Spinal cord (tissue), 10 donors: Measurements from ENCODE around the gene NSUN7. TPM values are rescaled to one million over a fixed set of nuclear protein-coding genes. Genes with fewer than 3 reads are reported as not detected.

Source experiments
- DNase-seq, 6 donors: peaks; one replicate each; pipeline versions ENCODE4 v3.0.0 to v3.0.0-alpha.2; 2013 to 2015; ENCODE audit warnings: low spot score in 6 of 6, low read depth in 4 of 6
- H3K27ac ChIP-seq: one replicate; pipeline ENCODE4 v1.5.1; 2013; ENCODE audit warnings: low read depth, low read length, control low read depth
- H3K27me3 ChIP-seq: one replicate; pipeline ENCODE4 v1.6.1; 2013; ENCODE audit warnings: low read length; ENCODE audit not compliant: control insufficient read depth, insufficient read depth
- H3K36me3 ChIP-seq: one replicate; pipeline ENCODE4 v1.6.1; 2013; ENCODE audit warnings: low read length; ENCODE audit not compliant: control insufficient read depth, insufficient read depth
- H3K4me1 ChIP-seq: one replicate; pipeline ENCODE4 v1.6.1; 2013; ENCODE audit warnings: low read length; ENCODE audit not compliant: control insufficient read depth, insufficient read depth
- H3K4me3 ChIP-seq: one replicate; pipeline ENCODE4 v1.5.1; 2013; ENCODE audit warnings: low read depth, low read length, control low read depth
- H3K9me3 ChIP-seq: one replicate; pipeline ENCODE4 v1.6.1; 2013; ENCODE audit warnings: low read length; ENCODE audit not compliant: control insufficient read depth, insufficient read depth
- WGBS: methylation state at CpG from one replicate; pipeline ENCODE4 v1.1.5; 2013; ENCODE audit warnings: missing lambda C conversion rate; ENCODE audit not compliant: insufficient coverage; 5-methylcytosine and 5-hydroxymethylcytosine counted together
- polyA plus RNA-seq, 2 donors: library from polyadenylated mRNA; unstranded; fragments of 120-200 nt; gene quantifications; one replicate each; pipeline ENCODE4 v1.2.1, GENCODE V29; 2013; ENCODE audit not compliant: insufficient read length in 2 of 2
- total RNA-seq, 2 donors: library from RNA; depleted of rRNA in 1 of 2; stranded (reverse); fragments of 120-200 nt in 1 of 2; fragments of >200 nt in 1 of 2; gene quantifications; one replicate each; pipeline versions ENCODE4 v1.2.3 to v1.2.4, GENCODE V29; 2013 to 2014
- donor health status: healthy.

NSUN7 gene
- total and polyA plus RNA-seq, 4 donors: 6.0 to 8.2 (median 7.2) TPM

GRCh38 chr4:40825014-40825838, 75.5 kb downstream of the NSUN7 start:
- H3K36me3 ChIP-seq: peaks cover 55% of the 10 kb centered on the region
- 82% methylated on average over 11 of the region's 19 CpGs for WGBS
- H3K9me3 ChIP-seq: no peaks in the 10 kb centered on the region
- no peak overlapping the region for H3K4me3 ChIP-seq
- H3K4me1 ChIP-seq: no peaks in the 10 kb centered on the region
- no peaks in the 10 kb centered on the region for H3K27me3 ChIP-seq
- peak in 1 of 6 donors; percentile 67 for DNase-seq
- H3K27ac ChIP-seq: no peak overlapping the region

GRCh38 chr4:40826821-40827220, 77.1 kb downstream of the NSUN7 start:
- DNase-seq: no peak
- H3K27me3 ChIP-seq: no peaks in the 10 kb centered on the region
- H3K36me3 ChIP-seq: peaks cover 42% of the 10 kb centered on the region
- H3K9me3 ChIP-seq: no peaks in the 10 kb centered on the region
- H3K27ac ChIP-seq: no peak overlapping the region
- no peak overlapping the region for H3K4me3 ChIP-seq
- 96% methylated on average over 4 of the region's 5 CpGs for WGBS
- no peaks in the 10 kb centered on the region for H3K4me1 ChIP-seq

DNA sequence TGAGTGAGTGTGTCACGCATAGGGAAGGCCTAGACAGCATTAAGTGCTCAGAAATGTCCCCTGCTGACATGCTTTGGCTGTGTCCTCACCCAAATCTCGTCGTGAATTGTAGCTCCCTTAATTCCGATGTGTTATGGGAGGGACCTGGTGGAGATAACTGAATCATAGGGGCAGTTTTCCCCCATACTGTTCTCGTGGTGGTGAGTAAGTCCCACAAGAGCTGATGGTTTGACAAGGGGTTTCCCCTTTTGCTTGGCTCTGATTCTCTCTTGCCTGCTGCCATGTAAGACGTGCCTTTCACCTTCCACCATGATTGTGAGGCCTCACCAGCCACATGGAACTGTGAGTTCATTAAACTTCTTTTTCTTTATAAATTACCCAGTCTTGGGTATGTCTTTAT, 78.0 kb downstream of the NSUN7 start:
- WGBS: 100% methylated on average over 4 of the region's 6 CpGs

DNA sequence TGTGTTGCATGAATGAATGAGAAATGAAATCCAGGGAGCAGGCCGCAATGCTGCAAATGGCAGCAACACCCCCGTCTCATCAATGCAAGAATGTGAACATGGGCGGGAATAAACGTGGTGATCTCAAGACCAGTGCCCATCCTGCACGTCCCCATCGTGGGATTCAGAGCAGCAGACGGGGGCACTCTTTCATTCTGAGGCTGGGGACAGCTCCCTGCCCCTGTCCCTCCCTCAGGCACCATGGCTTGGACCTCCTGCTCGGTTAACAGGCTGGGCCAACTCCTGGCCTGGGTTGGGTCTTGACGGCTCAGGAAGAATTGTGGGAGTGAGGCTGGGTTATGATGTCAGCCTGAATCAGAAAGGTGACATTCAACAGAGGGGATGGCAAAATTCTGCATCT, 78.9 kb downstream of the NSUN7 start:
- Histone ChIP-seq H3K27me3 (no peaks in the 10 kb centered on the region), H3K9me3 (no peaks in the 10 kb centered on the region), H3K4me3 (no peak overlapping the region), H3K27ac (no peak overlapping the region), H3K4me1 (peaks cover 6% of the 10 kb centered on the region), H3K36me3 (peaks cover 46% of the 10 kb centered on the region)
- 86% methylated on average over 8 of the region's 9 CpGs for WGBS
- DNase-seq: no peak

More for the DNA sequence above, 78.0 kb downstream of the NSUN7 start:
- Histone ChIP-seq H3K27ac (no peak overlapping the region), H3K27me3 (no peaks in the 10 kb centered on the region), H3K9me3 (no peaks in the 10 kb centered on the region), H3K4me1 (peaks cover 6% of the 10 kb centered on the region), H3K36me3 (peaks cover 42% of the 10 kb centered on the region), H3K4me3 (no peak overlapping the region)
- no peak for DNase-seq

GRCh38 chr4:40829586-40829985, 79.8 kb downstream of the NSUN7 start:
- no peak overlapping the region for H3K27ac ChIP-seq
- WGBS: 87% methylated on average over 4 of the region's 4 CpGs

DNA sequence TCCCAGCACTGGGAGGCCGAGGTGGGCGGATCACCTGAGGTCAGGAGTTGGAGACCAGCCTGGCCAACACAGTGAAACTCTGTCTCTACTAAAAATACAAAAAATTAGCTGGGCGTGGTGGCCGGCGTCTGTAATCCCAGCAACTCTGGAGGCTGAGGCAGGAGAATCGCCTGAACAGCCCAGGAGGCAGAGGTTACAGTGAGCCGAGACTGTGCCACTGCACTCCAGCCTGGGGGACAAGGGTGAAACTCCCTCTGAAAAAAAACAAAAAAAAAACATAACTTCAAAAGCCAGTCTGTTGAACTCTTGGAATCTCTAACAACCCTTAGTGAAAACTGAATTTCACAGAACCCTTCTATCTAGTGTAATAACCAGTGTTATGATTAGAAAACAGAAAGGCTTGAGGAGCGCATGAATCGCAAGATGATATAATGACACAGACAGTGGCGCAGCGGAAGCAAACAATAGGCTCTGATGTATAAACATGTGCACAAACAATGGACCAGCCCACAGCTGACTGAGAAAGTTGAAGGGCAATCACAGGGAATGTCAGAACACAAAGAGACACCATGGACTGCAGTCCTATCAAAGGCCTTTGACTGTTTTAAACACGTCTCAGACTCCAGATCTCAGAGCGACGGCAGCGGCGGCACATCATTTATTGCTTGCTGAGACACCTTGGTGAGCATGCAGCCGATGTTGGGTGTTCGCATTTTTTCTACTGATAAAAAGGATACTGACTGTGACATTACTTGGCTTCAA, 81.6 kb downstream of the NSUN7 start:
- DNase-seq: peak in 2 of 6 donors; percentile 46 to 76
- Histone ChIP-seq H3K4me1 (peaks cover 10% of the 10 kb centered on the region), H3K9me3 (no peaks in the 10 kb centered on the region), H3K27me3 (no peaks in the 10 kb centered on the region), H3K27ac (no peak overlapping the region), H3K4me3 (no peak overlapping the region), H3K36me3 (peaks cover 50% of the 10 kb centered on the region)
- 57% methylated on average over 15 of the region's 18 CpGs for WGBS

More at GRCh38 chr4:40829586-40829985, 79.8 kb downstream of the NSUN7 start:
- peaks cover 6% of the 10 kb centered on the region for H3K4me1 ChIP-seq
- H3K27me3 ChIP-seq: no peaks in the 10 kb centered on the region
- no peak for DNase-seq
- peaks cover 49% of the 10 kb centered on the region for H3K36me3 ChIP-seq
- H3K4me3 ChIP-seq: no peak overlapping the region
- no peaks in the 10 kb centered on the region for H3K9me3 ChIP-seq

DNA sequence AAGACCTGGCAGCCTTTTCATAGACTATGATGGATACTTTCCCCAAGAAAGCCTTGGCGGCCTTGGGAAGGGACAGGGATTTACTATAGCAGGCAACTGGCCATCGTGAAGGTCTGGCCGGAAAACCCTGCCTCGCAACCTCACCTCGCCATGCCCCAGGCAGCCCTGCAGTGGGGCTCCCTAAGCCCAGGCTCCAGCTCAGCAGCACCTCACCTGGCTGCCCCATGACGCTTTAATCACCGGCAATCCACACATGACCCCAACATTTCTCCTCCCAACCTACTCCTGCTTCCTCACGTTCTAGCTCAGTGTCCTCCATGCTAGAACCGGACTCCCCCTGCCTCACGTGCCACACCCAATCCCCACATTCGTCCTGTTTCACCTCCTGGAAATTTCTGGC, 82.4 kb downstream of the NSUN7 start:
- Histone ChIP-seq H3K36me3 (peaks cover 52% of the 10 kb centered on the region), H3K27me3 (no peaks in the 10 kb centered on the region), H3K27ac (no peak overlapping the region), H3K9me3 (no peaks in the 10 kb centered on the region), H3K4me3 (no peak overlapping the region), H3K4me1 (peaks cover 13% of the 10 kb centered on the region)
- DNase-seq: no peak
- 82% methylated on average over 11 of the region's 11 CpGs for WGBS

GRCh38 chr4:40833212-40833611, 83.5 kb downstream of the NSUN7 start:
- Histone ChIP-seq H3K27ac (no peak overlapping the region), H3K4me3 (no peak overlapping the region), H3K4me1 (peaks cover 15% of the 10 kb centered on the region), H3K27me3 (no peaks in the 10 kb centered on the region), H3K36me3 (peaks cover 49% of the 10 kb centered on the region), H3K9me3 (no peaks in the 10 kb centered on the region)
- no peak for DNase-seq
- 97% methylated on average over 10 of the region's 11 CpGs for WGBS

- no peak overlapping the region for H3K27ac ChIP-seq
- no peak overlapping the region for H3K4me3 ChIP-seq
- H3K9me3 ChIP-seq: no peaks in the 10 kb centered on the region
- H3K36me3 ChIP-seq: peaks cover 33% of the 10 kb centered on the region
- DNase-seq: peak in 2 of 6 donors; percentile 29 to 52
- WGBS: 50% methylated on average over 14 of the region's 16 CpGs
- no peaks in the 10 kb centered on the region for H3K27me3 ChIP-seq
- H3K4me1 ChIP-seq: peaks cover 18% of the 10 kb centered on the region
Measured at GRCh38 chr4:40837094-40837870, 87.5 kb downstream of the NSUN7 start.
